ENCODE results near the gene GPR39.

GPR39 gene

GRCh38 chr2:132416723-132417395 lies at the start of gene GPR39:
Gene GPR39, plus strand, starts transcription at chr2:132416805.
- peak within 1 kb of the TSS in 1 of 11 experiments; percentile 32; a peak in 1 of 22 replicates for H3K27ac ChIP-seq
- no peaks in the 10 kb centered on the region for H3K36me3 ChIP-seq
- H3K27me3 ChIP-seq, result peaks cover 7 to 26% (median 20%) of the 10 kb centered on the region in 11 experiments; a peak in 17 of 22 replicates
- H3K4me3 ChIP-seq, result peak within 1 kb of the TSS; percentile 50 to 73 (median 60)
- H3K9me3 ChIP-seq (replicated peaks in 1 of 11), result no peaks in the 10 kb centered on the region
- H4K20me1 ChIP-seq, result peaks cover 0 to 7% (median 0%) of the 10 kb centered on the region in 11 experiments; a peak in 1 of 22 replicates
- H3K9ac ChIP-seq, result peak within 1 kb of the TSS; percentile 15 to 68 (median 52); a peak in 20 of 22 replicates
- H3K4me1 ChIP-seq, result peaks cover 0 to 14% (median 12%) of the 10 kb centered on the region in 10 experiments; a peak in 15 of 20 replicates
- H3K4me2 ChIP-seq, result peak within 1 kb of the TSS; percentile 86 to 97 (median 94)
- TF ChIP-seq Cebpa-rat (IDR thresholded peaks at IDR 0.05), result no peak

DNA sequence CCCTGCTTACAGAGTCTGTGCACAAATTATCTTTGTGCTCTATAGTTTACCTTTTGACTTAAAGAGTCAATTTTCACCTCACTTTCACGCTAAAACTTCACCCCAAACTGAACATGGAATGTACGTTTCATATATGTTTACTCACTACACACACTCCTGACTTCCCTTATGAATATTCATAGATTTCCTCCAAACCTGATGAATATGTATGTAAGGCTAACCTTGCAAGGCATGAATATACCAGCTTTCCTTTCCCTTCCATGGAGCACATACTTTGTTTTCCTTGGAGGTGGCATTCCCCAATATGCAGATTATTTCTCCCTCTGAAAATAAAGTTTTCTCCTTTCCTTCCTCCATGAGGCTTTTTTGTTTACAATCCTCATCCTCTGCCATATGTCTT lies 48.4 kb upstream of the GPR39 start:
- no peak overlapping the region for H3K4me3 ChIP-seq
- peaks cover 15 to 28% (median 24%) of the 10 kb centered on the region in 11 experiments for H3K9me3 ChIP-seq (replicated peaks in 1 of 11)
- no peak overlapping the region for H3K9ac ChIP-seq
- no peak for TF ChIP-seq Cebpa-rat (IDR thresholded peaks at IDR 0.05)
- no peak overlapping the region for H3K4me2 ChIP-seq
- H3K4me1 ChIP-seq, result peaks cover 0 to 31% (median 8%) of the 10 kb centered on the region in 10 experiments; a peak in 13 of 20 replicates
- H4K20me1 ChIP-seq, result no peaks in the 10 kb centered on the region
- H3K27ac ChIP-seq, result no peak overlapping the region
- H3K36me3 ChIP-seq, result no peaks in the 10 kb centered on the region
- no peaks in the 10 kb centered on the region for H3K27me3 ChIP-seq

GRCh38 chr2:132372276-132372675 lies 44.3 kb upstream of the GPR39 start:
- no peak overlapping the region for H3K27ac ChIP-seq
- peaks cover 9 to 19% (median 12%) of the 10 kb centered on the region in 11 experiments; a peak in 16 of 22 replicates for H3K9me3 ChIP-seq (replicated peaks in 1 of 11)
- no peaks in the 10 kb centered on the region for H3K27me3 ChIP-seq
- no peak overlapping the region for H3K4me3 ChIP-seq
- no peak overlapping the region; a peak in 1 of 22 replicates for H3K9ac ChIP-seq
- no peaks in the 10 kb centered on the region for H3K36me3 ChIP-seq
- H4K20me1 ChIP-seq, result no peaks in the 10 kb centered on the region
- H3K4me2 ChIP-seq, result peak overlapping the region in 8 of 11 experiments; percentile 4 to 80 (median 36); a peak in 12 of 22 replicates
- TF ChIP-seq Cebpa-rat (IDR thresholded peaks at IDR 0.05), result no peak
- peaks cover 0 to 40% (median 8%) of the 10 kb centered on the region in 10 experiments; a peak in 13 of 20 replicates for H3K4me1 ChIP-seq

- H3K36me3 ChIP-seq, result no peaks in the 10 kb centered on the region
- no peaks in the 10 kb centered on the region for H3K27me3 ChIP-seq
- no peak overlapping the region; a peak in 1 of 22 replicates for H3K4me2 ChIP-seq
- H3K9me3 ChIP-seq (replicated peaks in 1 of 11), result peaks cover 9 to 19% (median 12%) of the 10 kb centered on the region in 11 experiments; a peak in 16 of 22 replicates
- H3K9ac ChIP-seq, result no peak overlapping the region
- no peak overlapping the region for H3K4me3 ChIP-seq
- peaks cover 0 to 39% (median 8%) of the 10 kb centered on the region in 10 experiments; a peak in 13 of 20 replicates for H3K4me1 ChIP-seq
- H3K27ac ChIP-seq, result no peak overlapping the region
- no peaks in the 10 kb centered on the region for H4K20me1 ChIP-seq
- TF ChIP-seq Cebpa-rat (IDR thresholded peaks at IDR 0.05), result no peak
Measured at GRCh38 chr2:132373391-132374135, 43.0 kb upstream of the GPR39 start.

DNA sequence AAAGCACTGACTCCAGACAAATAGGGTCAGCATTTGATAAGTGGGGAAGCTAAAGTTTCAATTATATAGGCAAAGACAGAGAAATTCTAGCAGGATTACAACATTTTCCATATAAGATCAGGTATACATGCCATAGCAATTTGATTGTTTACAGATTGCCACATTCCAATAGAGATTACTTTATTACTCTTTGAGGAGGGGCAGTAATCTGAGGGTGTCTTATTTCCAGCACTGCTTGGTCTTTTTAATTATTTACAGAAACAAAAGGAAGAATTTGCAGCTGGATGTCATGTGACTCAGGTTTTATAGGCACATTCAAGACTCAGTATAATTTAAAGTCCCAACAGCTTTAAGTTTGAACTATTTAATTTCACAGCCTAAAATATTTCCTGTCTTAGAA lies 42.5 kb upstream of the GPR39 start:
- no peak overlapping the region for H3K27ac ChIP-seq
- H3K9ac ChIP-seq, result no peak overlapping the region
- no peaks in the 10 kb centered on the region for H4K20me1 ChIP-seq
- no peak overlapping the region; a peak in 1 of 22 replicates for H3K4me2 ChIP-seq
- no peak for TF ChIP-seq Cebpa-rat (IDR thresholded peaks at IDR 0.05)
- H3K36me3 ChIP-seq, result no peaks in the 10 kb centered on the region
- H3K9me3 ChIP-seq (replicated peaks in 1 of 11), result peaks cover 9 to 19% (median 12%) of the 10 kb centered on the region in 11 experiments; a peak in 16 of 22 replicates
- no peaks in the 10 kb centered on the region for H3K27me3 ChIP-seq
- no peak overlapping the region for H3K4me3 ChIP-seq
- peaks cover 0 to 39% (median 8%) of the 10 kb centered on the region in 10 experiments; a peak in 13 of 20 replicates for H3K4me1 ChIP-seq

DNA sequence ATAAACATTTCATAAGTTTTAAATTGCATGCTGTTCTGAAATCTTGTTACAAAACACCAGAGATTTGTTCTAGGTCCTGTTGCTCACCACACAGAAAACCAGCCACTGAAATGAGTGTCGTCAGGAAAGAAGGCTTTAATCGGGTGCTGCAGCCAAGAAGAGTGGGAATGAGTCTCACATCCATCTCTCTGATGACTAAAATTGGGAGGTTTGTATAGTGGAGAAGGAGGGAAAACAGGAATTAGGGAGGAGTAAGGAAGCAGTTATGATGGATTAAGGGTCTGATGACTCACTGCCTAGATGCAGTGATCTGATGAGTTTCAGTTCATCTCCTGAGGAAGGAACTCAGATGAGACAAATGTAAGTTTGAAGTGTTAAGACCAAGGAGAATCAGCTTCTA lies 42.1 kb upstream of the GPR39 start:
- no peak overlapping the region for H3K4me3 ChIP-seq
- no peaks in the 10 kb centered on the region for H3K27me3 ChIP-seq
- H3K9ac ChIP-seq, result no peak overlapping the region
- no peaks in the 10 kb centered on the region for H3K36me3 ChIP-seq
- peak overlapping the region in 1 of 11 experiments; percentile 19; a peak in 2 of 22 replicates for H3K27ac ChIP-seq
- H3K4me2 ChIP-seq, result peak overlapping the region in 4 of 11 experiments; percentile 15 to 65 (median 27); a peak in 6 of 22 replicates
- peaks cover 9 to 19% (median 12%) of the 10 kb centered on the region in 11 experiments; a peak in 16 of 22 replicates for H3K9me3 ChIP-seq (replicated peaks in 1 of 11)
- no peaks in the 10 kb centered on the region for H4K20me1 ChIP-seq
- H3K4me1 ChIP-seq, result peaks cover 0 to 39% (median 8%) of the 10 kb centered on the region in 10 experiments; a peak in 13 of 20 replicates
- no peak for TF ChIP-seq Cebpa-rat (IDR thresholded peaks at IDR 0.05)

DNA sequence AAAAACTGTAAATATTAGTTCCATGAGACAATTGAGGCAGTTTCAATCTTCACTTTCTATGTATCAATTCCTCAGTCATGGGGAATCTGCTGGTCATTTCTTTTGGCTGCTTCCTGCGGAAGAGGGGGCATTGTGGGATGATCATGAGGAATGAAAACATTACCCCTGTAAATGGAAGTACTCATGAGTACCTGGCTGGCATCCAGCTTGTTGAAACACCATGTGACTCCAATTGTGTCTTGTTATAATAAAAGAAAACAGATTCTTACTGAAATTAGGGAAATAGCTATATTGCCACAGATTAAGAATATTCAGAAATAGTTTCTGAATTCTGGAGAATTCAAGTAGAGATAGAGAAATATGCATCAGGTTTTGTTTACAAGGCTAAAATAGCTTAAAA lies 41.6 kb upstream of the GPR39 start:
- H3K36me3 ChIP-seq, result no peaks in the 10 kb centered on the region
- peak overlapping the region in 1 of 11 experiments; percentile 19; a peak in 2 of 22 replicates for H3K27ac ChIP-seq
- peak overlapping the region in 4 of 11 experiments; percentile 15 to 65 (median 27); a peak in 6 of 22 replicates for H3K4me2 ChIP-seq
- no peaks in the 10 kb centered on the region for H3K27me3 ChIP-seq
- TF ChIP-seq Cebpa-rat (IDR thresholded peaks at IDR 0.05), result no peak
- H3K4me3 ChIP-seq, result no peak overlapping the region
- peaks cover 0 to 39% (median 8%) of the 10 kb centered on the region in 10 experiments; a peak in 13 of 20 replicates for H3K4me1 ChIP-seq
- no peaks in the 10 kb centered on the region for H4K20me1 ChIP-seq
- peaks cover 9 to 20% (median 14%) of the 10 kb centered on the region in 11 experiments; a peak in 17 of 22 replicates for H3K9me3 ChIP-seq (replicated peaks in 1 of 11)
- no peak overlapping the region for H3K9ac ChIP-seq

- Histone ChIP-seq H3K4me2 (no peak overlapping the region), H3K4me3 (no peak overlapping the region)
- no peak for TF ChIP-seq Cebpa-rat (IDR thresholded peaks at IDR 0.05)
Measured at GRCh38 chr2:132381376-132381775, 35.2 kb upstream of the GPR39 start.

More at GRCh38 chr2:132381376-132381775, 35.2 kb upstream of the GPR39 start:
- Histone ChIP-seq H4K20me1 (no peaks in the 10 kb centered on the region), H3K9ac (no peak overlapping the region), H3K9me3 (replicated peaks in 1 of 11) (peaks cover 0 to 14% (median 7%) of the 10 kb centered on the region in 11 experiments; a peak in 11 of 22 replicates), H3K27me3 (no peaks in the 10 kb centered on the region), H3K36me3 (no peaks in the 10 kb centered on the region), H3K27ac (no peak overlapping the region), H3K4me1 (peaks cover 0 to 19% (median 11%) of the 10 kb centered on the region in 10 experiments; a peak in 14 of 20 replicates)

All from BLaER1 treated with 17β-estradiol and CSF1 and Interleukin-3, amounts not matched to agents 10 nM and 100 nM (cell line).